GM12891 (cell line): ENCODE results near the gene INHBE.

ENCODE experiments used
- POLR2A ChIP-seq: IDR thresholded peaks from 2 replicates; pipeline ENCODE4 v1.6.1; 2011; ENCODE audit warnings: low read depth, low read length, control low read depth
- POLR2AphosphoS5 ChIP-seq: IDR thresholded peaks from 2 replicates; pipeline ENCODE4 v1.6.1; 2011; ENCODE audit warnings: low read depth, low read length, control low read depth
- POU2F2 ChIP-seq: IDR thresholded peaks from 2 replicates; pipeline ENCODE4 v1.6.1; 2011; ENCODE audit warnings: low read depth, mild to moderate bottlenecking, control low read depth, low read length, moderate library complexity
- TAF1 ChIP-seq: IDR thresholded peaks from 2 replicates; pipeline ENCODE4 v1.6.1; 2011; ENCODE audit warnings: low read depth, low read length, control low read depth

- no peak for TF ChIP-seq POLR2A
- TF ChIP-seq POU2F2 = no peak
- no peak for TF ChIP-seq POLR2AphosphoS5
- no peak for TF ChIP-seq TAF1
Measured at GRCh38 chr12:57410534-57410933, 44.6 kb upstream of the INHBE start.
